Tibial nerve (tissue), 4 donors: ENCODE data around the gene MAPK8. TPM values are rescaled to one million over a fixed set of nuclear protein-coding genes. Genes with fewer than 3 reads are reported as not detected.

Experiments used
- DNase-seq, 2 donors: peaks; one replicate each; pipeline ENCODE4 v3.0.0-alpha.2; 2019; ENCODE audit warnings: low spot score in 2 of 2
- H3K27ac ChIP-seq, 4 donors: fragments of 200-600 bp; sonication (generic) in 3 of 4; one replicate each; pipeline ENCODE4 v1.5.1; 2017 to 2019; ENCODE audit warnings: mild to moderate bottlenecking in 1 of 4
- H3K27me3 ChIP-seq, 2 donors: fragments of 200-600 bp; sonication (generic) in 1 of 2; one replicate each; pipeline versions ENCODE4 v1.5.1 to v1.6.0; 2017 to 2019
- H3K36me3 ChIP-seq, 3 donors: fragments of 200-600 bp; sonication (generic); one replicate each; pipeline ENCODE4 v1.5.1; 2018 to 2019
- H3K4me1 ChIP-seq, 4 donors: fragments of 200-600 bp; sonication (generic) in 3 of 4; one replicate each; pipeline ENCODE4 v1.5.1; 2017 to 2019
- H3K4me3 ChIP-seq, 4 donors: fragments of 200-600 bp; sonication (generic) in 3 of 4; one replicate each; pipeline ENCODE4 v1.5.1; 2017 to 2019; ENCODE audit warnings: mild to moderate bottlenecking in 1 of 4, moderate library complexity in 1 of 4
- H3K9me3 ChIP-seq, 4 donors: fragments of 200-600 bp; sonication (generic) in 3 of 4; one replicate each; pipeline ENCODE4 v1.5.1; 2017 to 2019
- EP300 ChIP-seq, 2 donors: sonication (generic); formaldehyde crosslinking; IDR thresholded peaks; one replicate each; pipeline ENCODE4 v1.6.1; 2017; ENCODE audit warnings: antibody characterized with exemption in 2 of 2, mild to moderate bottlenecking in 1 of 2
- POLR2A ChIP-seq, 2 donors: fragments of 450-650 bp; IDR thresholded peaks; one replicate each; pipeline ENCODE4 v1.6.1; 2017; ENCODE audit warnings: antibody characterized with exemption in 2 of 2, mild to moderate bottlenecking in 2 of 2, moderate library complexity in 2 of 2
- WGBS, 2 donors: methylation state at CpG; one replicate each; pipeline ENCODE4 v1.1.5; 2018; 5-methylcytosine and 5-hydroxymethylcytosine counted together
- total RNA-seq, 4 donors: library from RNA; depleted of rRNA; stranded (reverse); fragments of >200 nt; gene quantifications; one replicate each; pipeline ENCODE4 v1.1.0, GENCODE V29; 2016
- TF ChIP-seq, protein P1 (sequence below), 5 experiments: fragments of 200-600 bp in 3 of 5; fragments of 450-650 bp in 2 of 5; sonication (generic) in 3 of 5; IDR thresholded peaks; one replicate each; pipeline ENCODE4 v1.5.1; 2016 to 2019; ENCODE audit warnings: antibody characterized with exemption in 5 of 5, mild to moderate bottlenecking in 3 of 5, moderate library complexity in 2 of 5

MAPK8 gene
- total RNA-seq, 4 donors from 2014 or later = 53.4 to 65.6 (median 62.2) TPM

DNA sequence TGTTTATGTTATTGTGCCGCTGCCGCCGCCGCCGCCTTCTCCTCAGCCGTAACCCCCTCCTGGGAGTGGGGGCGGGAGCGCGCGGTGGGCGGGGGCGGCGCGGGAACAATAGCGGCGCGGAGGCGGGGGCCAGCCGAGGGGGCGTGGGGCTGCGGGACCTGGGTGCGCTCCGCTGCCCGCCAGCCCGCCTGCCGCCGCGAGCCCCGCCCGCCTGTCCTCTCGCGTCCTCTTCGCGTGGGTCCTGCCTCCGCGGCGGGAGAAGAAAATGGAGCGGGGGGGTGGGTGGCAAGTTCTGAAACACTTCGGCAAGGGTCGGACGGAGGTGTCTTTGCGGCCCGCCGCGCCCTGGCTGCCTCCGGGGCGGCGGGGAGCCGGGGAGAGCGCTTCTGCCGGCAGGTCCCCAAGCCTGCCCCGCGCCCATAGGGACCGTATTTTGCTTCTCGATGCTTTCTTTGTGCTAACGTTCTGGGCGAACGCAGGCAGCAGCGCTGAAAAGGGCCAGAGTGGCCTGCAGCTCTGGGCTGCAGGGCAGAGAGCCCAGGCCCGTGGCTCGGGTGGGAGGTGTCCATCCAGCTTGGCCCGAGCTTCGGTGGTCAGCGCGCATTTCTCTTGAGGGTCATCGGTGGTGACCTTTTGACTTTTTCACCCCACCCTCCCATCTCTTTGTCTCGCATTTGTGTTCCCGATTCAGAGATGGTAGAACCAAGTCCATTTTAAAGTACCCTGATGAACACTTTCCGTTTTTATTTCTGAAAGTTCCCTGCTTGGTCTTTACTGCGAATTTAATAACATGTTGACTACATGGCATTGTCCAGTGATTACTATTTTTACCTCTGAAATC is 613 bp downstream of the MAPK8 start:
- peaks cover 0 to 35% (median 2%) of the 10 kb centered on the region in 4 donors for H3K4me1 ChIP-seq
- TF ChIP-seq POLR2A (IDR thresholded peaks at IDR 0.05) = no peak
- TF ChIP-seq, protein P1, sequence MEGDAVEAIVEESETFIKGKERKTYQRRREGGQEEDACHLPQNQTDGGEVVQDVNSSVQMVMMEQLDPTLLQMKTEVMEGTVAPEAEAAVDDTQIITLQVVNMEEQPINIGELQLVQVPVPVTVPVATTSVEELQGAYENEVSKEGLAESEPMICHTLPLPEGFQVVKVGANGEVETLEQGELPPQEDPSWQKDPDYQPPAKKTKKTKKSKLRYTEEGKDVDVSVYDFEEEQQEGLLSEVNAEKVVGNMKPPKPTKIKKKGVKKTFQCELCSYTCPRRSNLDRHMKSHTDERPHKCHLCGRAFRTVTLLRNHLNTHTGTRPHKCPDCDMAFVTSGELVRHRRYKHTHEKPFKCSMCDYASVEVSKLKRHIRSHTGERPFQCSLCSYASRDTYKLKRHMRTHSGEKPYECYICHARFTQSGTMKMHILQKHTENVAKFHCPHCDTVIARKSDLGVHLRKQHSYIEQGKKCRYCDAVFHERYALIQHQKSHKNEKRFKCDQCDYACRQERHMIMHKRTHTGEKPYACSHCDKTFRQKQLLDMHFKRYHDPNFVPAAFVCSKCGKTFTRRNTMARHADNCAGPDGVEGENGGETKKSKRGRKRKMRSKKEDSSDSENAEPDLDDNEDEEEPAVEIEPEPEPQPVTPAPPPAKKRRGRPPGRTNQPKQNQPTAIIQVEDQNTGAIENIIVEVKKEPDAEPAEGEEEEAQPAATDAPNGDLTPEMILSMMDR (IDR thresholded peaks at IDR 0.05) = no peak
- TF ChIP-seq EP300 (IDR thresholded peaks at IDR 0.05) = no peak
- H3K27ac ChIP-seq = peak overlapping the region; percentile 96 to 99 (median 98)
- no peaks in the 10 kb centered on the region for H3K27me3 ChIP-seq
- no peaks in the 10 kb centered on the region for H3K9me3 ChIP-seq
- no peaks in the 10 kb centered on the region for H3K36me3 ChIP-seq
- peak; percentile 5 to 22 for DNase-seq
- H3K4me3 ChIP-seq = peak overlapping the region; percentile 75 to 97 (median 94)
- WGBS, 2 donors = 1 to 2% methylated on average over 30 to 53 of the region's 70 CpGs

DNA sequence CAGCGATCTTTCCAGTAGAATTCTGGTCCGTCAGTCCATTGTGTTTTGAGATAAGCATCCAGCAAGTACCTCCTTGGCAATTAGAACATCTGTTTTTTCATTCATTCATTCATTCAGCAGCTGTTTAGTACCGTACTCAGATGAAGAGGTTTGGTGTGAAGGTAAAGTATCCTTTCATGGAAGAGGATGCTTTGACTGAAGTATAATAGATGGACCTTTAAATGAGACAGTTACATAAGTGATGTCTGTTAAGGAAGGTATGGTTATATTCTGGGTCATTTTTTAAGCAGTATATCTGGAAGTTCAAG is 1.2 kb downstream of the MAPK8 start:
- TF ChIP-seq EP300 (IDR thresholded peaks at IDR 0.05) (no peak), POLR2A (IDR thresholded peaks at IDR 0.05) (no peak)
- TF ChIP-seq, protein P1 (IDR thresholded peaks at IDR 0.05) = no peak
- 15% methylated on average over 3 of the region's 3 CpGs for WGBS, 2 donors
- peaks cover 0 to 35% (median 2%) of the 10 kb centered on the region in 4 donors for H3K4me1 ChIP-seq
- no peaks in the 10 kb centered on the region for H3K27me3 ChIP-seq
- H3K4me3 ChIP-seq = peak overlapping the region; percentile 75 to 97 (median 94)
- DNase-seq = no peak
- H3K9me3 ChIP-seq = no peaks in the 10 kb centered on the region
- peak overlapping the region in 3 of 4 donors; percentile 97 to 99 (median 99) for H3K27ac ChIP-seq
- no peaks in the 10 kb centered on the region for H3K36me3 ChIP-seq

DNA sequence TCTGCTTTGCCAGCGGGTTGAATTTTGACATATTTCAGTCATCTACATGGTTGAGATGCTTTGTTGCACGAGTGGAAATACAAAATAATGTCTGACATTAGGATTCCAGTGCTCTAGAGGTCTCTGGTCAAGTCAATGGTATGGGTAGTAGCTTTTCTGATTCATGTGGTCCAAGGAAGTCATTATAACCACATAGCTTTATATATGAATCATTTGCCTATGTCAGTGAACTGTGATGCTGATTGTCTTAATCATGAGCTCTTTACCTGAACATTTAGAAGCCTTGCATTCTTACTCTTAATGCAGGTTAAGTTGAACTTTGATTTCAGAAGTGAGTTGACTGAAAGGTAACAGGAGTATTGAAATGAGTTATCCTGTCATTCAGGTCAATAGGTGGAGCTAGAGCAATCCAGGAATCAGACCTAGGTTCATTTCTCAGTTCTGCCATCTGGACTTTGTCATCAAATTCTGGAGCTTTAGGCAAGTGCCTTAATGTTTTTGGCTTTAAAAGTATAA is 3.3 kb downstream of the MAPK8 start:
- WGBS, 2 donors = 58 to 62% methylated on average over 2 of the region's 2 CpGs
- Histone ChIP-seq H3K36me3 (no peaks in the 10 kb centered on the region), H3K4me3 (no peak overlapping the region), H3K9me3 (no peaks in the 10 kb centered on the region), H3K27ac (no peak overlapping the region), H3K27me3 (no peaks in the 10 kb centered on the region), H3K4me1 (peaks cover 0 to 35% (median 2%) of the 10 kb centered on the region in 4 donors)
- TF ChIP-seq, protein P1 (IDR thresholded peaks at IDR 0.05) = no peak
- TF ChIP-seq POLR2A (IDR thresholded peaks at IDR 0.05) (no peak), EP300 (IDR thresholded peaks at IDR 0.05) (no peak)
- DNase-seq = no peak

DNA sequence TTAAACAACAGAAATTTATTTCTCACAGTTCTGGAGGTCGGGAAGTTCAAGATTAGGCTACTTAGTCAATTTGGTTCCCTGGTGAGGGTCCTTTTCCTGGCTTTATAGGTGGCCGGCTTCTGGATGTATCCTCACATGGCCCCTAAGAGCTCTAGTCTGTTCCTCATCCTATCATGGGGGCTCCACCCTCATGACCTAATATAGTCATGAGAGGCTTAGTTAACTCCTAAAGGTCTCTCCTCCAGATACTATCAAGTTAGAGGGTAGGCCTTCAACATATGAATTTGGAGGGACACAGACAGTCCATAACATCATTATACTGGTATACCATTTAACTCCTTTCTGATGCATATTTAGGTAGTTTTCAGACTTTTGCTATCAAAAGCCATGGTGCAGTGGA is 7.6 kb downstream of the MAPK8 start:
- Histone ChIP-seq H3K9me3 (no peaks in the 10 kb centered on the region), H3K27ac (no peak overlapping the region), H3K4me1 (peaks cover 0 to 8% (median 0%) of the 10 kb centered on the region in 4 donors), H3K36me3 (no peaks in the 10 kb centered on the region), H3K4me3 (no peak overlapping the region), H3K27me3 (no peaks in the 10 kb centered on the region)
- no peak for DNase-seq
- 93 to 100% methylated on average over 2 of the region's 2 CpGs for WGBS, 2 donors
- no peak for TF ChIP-seq EP300 (IDR thresholded peaks at IDR 0.05)
- no peak for TF ChIP-seq POLR2A (IDR thresholded peaks at IDR 0.05)
- TF ChIP-seq, protein P1 (IDR thresholded peaks at IDR 0.05) = no peak

DNA sequence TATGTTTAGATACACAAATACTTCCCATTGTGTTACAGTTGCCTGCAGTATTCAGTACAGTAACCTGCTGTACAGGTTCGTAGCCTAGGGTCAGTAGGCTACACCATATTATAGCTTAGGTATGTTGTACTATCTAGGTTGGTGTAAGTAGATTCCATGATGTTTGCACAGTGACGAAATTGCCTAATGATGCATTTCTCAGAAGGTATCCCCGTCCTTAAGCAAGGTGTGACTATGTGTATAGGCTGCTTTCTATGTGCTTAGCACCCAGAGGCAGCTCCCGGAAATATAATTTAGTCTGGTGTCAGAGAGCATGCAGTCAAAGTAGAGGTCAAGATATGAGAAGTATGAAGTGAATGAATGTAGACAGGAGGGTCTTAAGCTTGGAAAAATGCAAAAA is 9.8 kb downstream of the MAPK8 start:
- DNase-seq = no peak
- Histone ChIP-seq H3K4me3 (no peak overlapping the region), H3K4me1 (no peaks in the 10 kb centered on the region), H3K36me3 (no peaks in the 10 kb centered on the region), H3K9me3 (no peaks in the 10 kb centered on the region), H3K27ac (no peak overlapping the region), H3K27me3 (no peaks in the 10 kb centered on the region)
- TF ChIP-seq POLR2A (IDR thresholded peaks at IDR 0.05) (no peak), EP300 (IDR thresholded peaks at IDR 0.05) (no peak)
- TF ChIP-seq, protein P1 (IDR thresholded peaks at IDR 0.05) = no peak
- WGBS, 2 donors = 88 to 94% methylated on average over 4 of the region's 4 CpGs
